ENCODE data around the gene SMIM43.
A peak's percentile ranks its signal among the peaks of the same experiment; 100 is the strongest.

The SMIM43 gene

DNA sequence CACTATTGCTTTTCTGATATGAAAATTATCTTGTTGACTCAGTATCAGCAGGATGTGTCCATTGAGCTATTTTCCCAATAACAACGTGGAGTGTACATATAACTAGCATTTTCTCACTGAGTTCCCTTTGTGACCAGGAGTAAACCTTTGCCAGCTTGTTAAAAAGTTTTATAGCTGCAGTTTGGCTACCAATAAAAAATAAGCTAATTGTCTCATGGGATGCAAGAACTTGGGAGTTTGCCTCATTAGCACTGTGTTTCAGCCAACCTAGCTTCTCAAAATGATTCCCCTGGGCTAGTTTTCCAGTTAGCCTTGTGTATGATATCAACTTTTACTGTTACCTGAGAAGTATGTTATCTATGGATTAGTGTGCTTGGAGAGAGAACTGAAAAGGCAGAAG lies 43.3 kb downstream of the SMIM43 start:
- TF ChIP-seq CTCF (IDR thresholded peaks at IDR 0.05; ENCODE audit: low read depth, low read length, missing control alignments), result no peak
- no peak for DNase-seq (ENCODE audit: extremely low read depth, low read depth)
- H3K4me3 ChIP-seq (replicated peaks; ENCODE audit: low read depth, low read length), result no peak overlapping the region

DNA sequence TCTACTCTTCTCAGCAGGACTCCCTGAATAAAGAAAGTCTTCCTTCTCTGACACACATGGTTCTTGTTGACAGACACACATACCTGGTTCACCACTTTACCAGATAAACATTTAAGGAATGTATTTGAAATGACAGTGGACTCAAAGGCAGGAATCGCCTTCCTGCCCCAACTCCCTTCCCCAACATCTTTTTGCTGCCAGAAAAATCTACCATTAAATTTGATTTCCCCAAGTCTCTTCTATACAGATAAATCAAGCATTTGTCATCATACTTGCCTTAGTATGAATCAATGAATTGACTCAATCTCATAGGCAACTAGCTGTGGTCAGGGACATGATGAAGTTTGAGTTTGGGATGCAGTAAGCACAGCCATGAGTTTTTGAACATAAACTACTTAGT lies 44.9 kb downstream of the SMIM43 start:
- no peak for TF ChIP-seq CTCF (IDR thresholded peaks at IDR 0.05; ENCODE audit: low read depth, low read length, missing control alignments)
- no peak overlapping the region for H3K4me3 ChIP-seq (replicated peaks; ENCODE audit: low read depth, low read length)
- DNase-seq (ENCODE audit: extremely low read depth, low read depth), result no peak

GRCh38 chr4:121717680-121718237 lies 47.2 kb downstream of the SMIM43 start:
- no peak overlapping the region for H3K4me3 ChIP-seq (replicated peaks; ENCODE audit: low read depth, low read length)
- TF ChIP-seq CTCF (IDR thresholded peaks at IDR 0.05; ENCODE audit: low read depth, low read length, missing control alignments), result no peak
- no peak for DNase-seq (ENCODE audit: extremely low read depth, low read depth)

GRCh38 chr4:121714548-121714947 lies 50.4 kb downstream of the SMIM43 start:
- DNase-seq (ENCODE audit: extremely low read depth, low read depth), result no peak
- H3K4me3 ChIP-seq (replicated peaks; ENCODE audit: low read depth, low read length), result no peak overlapping the region
- TF ChIP-seq CTCF (IDR thresholded peaks at IDR 0.05; ENCODE audit: low read depth, low read length, missing control alignments), result no peak

DNA sequence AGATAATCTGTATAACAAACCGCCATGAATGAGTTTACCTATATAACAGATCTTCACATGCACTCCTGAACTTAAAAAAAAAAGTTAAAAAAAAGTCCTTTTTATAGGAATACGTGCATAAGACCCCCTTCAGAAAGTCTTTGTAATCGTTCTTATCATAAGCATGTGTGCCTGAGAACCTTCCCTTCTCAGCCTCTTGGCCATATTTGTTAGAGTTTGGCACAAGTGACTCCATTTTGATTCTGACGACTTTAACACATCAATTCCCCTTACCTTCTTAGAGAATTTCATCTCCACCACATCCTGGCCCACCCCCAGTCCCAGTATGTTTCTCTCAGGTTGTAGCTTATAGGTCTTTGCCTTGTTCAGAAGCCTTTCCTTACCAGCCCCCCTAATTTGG lies 52.2 kb downstream of the SMIM43 start:
- TF ChIP-seq CTCF (IDR thresholded peaks at IDR 0.05; ENCODE audit: low read depth, low read length, missing control alignments), result no peak
- no peak for DNase-seq (ENCODE audit: extremely low read depth, low read depth)
- no peak overlapping the region for H3K4me3 ChIP-seq (replicated peaks; ENCODE audit: low read depth, low read length)

DNA sequence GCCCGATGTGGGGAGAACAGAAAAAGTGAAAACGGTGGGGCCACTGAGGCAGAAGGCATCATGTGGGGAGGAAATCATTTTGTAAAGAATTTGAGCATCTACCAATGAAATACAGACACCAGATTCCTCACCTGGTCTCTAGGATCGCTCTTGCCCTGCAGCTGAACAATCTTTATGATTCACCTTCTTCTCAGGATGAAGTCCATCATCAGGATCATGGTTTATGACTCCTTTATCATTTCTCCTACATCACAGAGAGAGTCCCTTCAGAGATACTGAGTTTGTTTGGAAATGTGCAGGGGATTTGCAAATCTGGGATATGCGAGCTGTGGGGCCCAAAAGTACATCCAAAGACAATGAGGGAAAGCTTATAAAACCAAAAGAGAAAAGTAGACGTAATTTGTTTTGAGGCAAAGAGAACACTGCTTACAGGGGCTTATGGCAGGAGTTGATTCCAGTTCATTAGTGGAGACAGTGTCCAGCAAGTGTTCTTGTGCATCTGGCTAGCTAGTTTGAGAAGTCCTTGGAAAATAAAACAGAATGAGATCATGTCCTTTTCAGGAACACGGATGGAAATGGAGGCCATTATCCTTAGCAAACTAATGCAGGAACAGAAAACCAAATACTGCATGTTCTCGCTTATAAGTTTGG lies 52.8 kb downstream of the SMIM43 start:
- TF ChIP-seq CTCF (IDR thresholded peaks at IDR 0.05; ENCODE audit: low read depth, low read length, missing control alignments), result no peak
- DNase-seq (ENCODE audit: extremely low read depth, low read depth), result no peak
- 0 out of 2 replicates have a peak overlapping the region, but pooled peaks have one; percentile 9 for H3K4me3 ChIP-seq (replicated peaks; ENCODE audit: low read depth, low read length)

Measured in HFF-Myc (cell line).